GM21360 (cell line): Measurements from ENCODE around the gene SLC16A11.
"Not testable (repeated sequence)": the region's sequence is repeated elsewhere in the genome, so short reads cannot be mapped to it uniquely, and the experiment has no call there.

ENCODE experiments used
- ATAC-seq: cut with Tn5 transposase; IDR thresholded peaks from one replicate; pipeline ENCODE4 v1.9.1; 2021; ENCODE audit warnings: mild to moderate bottlenecking, moderate library complexity; ENCODE audit not compliant: unreplicated experiment

SLC16A11 gene, protein sequence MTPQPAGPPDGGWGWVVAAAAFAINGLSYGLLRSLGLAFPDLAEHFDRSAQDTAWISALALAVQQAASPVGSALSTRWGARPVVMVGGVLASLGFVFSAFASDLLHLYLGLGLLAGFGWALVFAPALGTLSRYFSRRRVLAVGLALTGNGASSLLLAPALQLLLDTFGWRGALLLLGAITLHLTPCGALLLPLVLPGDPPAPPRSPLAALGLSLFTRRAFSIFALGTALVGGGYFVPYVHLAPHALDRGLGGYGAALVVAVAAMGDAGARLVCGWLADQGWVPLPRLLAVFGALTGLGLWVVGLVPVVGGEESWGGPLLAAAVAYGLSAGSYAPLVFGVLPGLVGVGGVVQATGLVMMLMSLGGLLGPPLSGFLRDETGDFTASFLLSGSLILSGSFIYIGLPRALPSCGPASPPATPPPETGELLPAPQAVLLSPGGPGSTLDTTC

DNA sequence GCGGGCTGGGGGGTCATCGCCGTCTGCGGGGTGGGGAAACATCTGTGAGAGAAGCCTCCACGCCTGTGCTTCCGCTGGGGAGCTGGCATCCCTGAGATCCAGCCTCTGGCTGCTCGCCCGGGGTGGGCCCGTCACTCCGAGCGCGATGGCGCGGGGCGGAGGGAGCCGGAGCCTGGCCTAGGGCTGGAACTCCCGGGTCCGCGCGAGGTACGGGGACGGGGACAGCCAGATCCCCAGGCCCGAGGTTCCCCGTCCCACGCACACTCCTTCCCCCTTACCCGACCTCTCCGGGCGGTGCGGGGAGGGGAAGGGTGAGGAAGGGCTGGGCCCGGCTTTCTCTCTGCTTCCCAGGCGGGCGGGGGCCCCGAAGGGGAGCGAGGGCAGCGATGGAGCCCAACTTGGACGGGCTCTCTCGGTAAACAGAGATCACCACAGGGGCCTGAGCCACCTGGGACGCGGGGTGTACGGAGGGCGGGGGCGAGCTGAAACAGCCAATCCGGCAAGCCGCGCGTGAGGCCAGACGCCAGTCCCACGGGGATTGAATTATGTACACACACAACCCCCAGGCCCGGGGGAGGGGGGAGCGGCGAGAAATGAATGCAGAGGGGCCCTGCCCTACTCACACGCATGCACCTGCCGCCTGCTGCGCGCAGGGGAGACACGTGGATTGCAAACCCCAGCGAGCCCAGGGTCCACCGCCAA is at the start of gene SLC16A11:
TSS of gene SLC16A11 (minus strand) at position 596 of the 702 bp plus-strand sequence. CDS start at position 17, 579 bp downstream.
- no peak for ATAC-seq

DNA sequence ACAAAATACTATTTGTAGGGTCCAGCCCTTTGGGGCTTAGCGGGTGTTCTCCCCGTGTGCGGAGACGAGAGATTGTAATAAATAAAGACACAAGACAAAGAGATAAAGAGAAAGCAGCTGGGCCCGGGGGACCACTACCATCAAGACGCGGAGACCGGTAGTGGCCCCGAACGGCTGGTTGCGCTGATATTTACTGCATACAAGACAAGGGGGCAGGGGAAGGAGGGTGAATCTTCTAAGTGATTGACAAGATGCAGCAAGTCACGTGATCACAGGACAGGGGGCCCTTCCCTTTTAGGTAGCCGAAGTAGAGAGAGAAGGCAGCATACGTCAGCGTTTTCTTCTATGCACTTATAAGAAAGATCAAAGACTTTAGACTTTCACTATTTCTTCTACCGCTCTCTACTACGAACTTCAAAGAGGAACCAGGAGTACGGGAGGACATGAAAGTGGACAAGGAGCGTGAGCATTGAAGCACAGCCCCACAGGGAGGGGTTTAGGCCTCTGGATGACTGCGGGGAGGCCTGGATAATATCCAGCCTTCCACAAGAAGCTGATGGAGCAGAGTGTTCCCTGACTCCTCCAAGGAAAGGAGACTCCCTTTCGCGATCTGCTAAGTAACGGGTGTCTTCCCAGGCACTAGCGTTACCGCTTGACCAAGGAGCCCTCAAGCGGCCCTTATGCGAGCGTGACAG is 47.6 kb upstream of the SLC16A11 start:
- ATAC-seq = not testable (repeated sequence)

DNA sequence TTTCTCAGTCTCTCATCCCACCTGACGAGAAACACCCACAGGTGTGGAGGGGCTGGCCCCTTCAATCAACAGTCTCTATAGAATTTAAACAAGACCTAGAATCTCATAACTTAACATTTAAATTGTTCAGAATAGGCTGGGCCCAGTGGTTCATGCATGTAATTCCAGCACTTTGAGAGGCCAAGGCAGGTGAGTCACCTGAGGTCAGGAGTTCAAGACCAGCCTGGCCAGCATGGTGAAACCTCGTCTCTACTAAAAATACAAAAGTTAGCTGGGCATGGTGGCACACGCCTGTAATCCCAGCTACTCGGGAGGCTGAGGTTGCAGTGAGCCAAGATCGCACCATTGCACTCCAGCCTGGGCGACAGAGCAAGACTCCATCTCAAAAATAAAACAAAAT is 45.7 kb upstream of the SLC16A11 start:
- not testable (repeated sequence) for ATAC-seq

DNA sequence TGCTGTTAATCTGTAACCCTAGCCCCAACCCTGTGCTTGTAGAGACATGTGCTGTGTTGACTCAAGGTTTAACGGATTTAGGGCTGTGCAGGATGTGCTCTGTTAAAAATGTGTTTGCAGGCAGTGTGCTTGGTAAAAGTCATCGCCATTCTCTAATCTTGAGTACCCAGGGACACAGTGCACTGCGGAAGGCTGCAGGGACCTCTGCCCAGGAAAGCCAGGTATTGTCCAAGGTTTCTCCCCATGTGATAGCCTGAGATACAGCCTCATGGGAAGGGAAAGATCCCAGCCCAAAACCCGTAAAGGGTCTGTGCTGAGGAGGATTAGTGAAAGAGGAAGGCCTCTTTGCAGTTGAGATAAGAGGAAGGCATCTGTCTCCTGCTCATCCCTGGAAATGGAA is 44.5 kb upstream of the SLC16A11 start:
- not testable (repeated sequence) for ATAC-seq

DNA sequence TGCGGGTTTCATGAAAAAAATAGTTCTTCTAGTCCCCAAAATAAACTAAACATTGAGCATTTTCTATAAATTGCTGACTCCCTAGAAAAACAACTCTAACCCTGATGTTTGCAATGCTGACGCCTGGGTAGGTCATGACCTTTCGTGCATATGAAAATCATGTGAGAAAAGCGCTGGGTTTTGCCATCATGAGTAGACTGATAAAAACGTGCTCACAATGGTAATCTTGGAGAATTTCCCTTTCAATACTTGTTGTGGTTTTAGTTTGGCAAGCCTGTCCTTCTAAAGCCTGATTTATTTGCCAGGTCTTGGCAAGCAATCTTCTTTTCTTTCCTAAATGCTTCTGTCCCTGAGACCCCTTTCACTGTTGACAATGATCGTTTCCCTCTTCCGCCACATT is 40.2 kb upstream of the SLC16A11 start:
- ATAC-seq = no peak

DNA sequence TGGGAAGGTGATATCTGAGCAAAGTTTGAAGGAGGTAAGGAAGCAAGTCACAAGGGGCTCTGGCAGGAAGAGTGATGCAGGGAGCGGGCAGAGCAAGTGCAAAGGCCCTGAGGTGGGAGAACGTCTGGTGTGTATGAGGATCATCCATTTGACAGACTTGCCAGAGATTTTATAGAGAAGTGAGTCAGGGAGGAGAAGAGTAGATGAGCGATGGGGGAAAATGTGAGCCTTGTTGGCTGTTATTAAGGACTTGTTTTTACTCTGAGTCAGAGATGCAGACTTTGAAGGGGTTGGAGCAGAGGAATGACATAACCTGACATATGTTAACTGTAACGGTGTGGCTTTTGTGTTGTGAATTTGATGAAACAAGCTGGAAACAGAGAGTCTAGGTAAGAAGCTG is 39.7 kb upstream of the SLC16A11 start:
- no peak for ATAC-seq

DNA sequence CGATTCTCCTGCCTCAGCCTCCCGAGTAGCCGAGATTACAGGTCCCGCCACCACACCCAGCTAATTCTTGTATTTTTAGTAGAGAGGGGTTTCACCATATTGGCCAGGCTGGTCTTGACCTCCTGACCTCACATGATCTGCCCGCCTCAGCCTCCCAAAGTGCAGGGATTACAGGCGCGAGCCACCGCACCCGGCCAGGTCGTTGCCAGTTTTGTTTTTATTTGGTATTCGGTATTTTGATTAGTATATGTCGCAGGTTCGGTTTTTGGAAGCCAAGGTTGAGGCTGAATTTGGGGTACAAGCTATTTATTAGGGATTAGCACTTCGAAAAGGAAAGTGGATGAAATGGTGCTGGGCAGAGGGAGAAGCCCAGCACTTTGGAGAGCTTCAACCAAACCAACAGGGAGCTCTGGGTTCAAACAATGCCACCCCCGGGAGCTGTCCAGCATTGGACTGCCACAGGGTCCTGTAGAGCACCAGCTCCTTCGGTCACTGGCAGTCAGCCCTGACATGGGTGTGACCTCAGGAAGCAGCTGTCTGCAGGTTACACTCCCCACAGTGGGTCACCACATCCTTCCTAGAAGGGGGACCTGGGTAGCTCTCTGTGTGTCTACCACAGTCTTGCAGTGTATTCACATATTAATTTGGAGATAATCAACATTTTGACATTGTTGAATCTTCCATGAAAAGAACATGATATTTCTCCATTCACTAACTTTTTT is 37.6 kb upstream of the SLC16A11 start:
- ATAC-seq = no peak

DNA sequence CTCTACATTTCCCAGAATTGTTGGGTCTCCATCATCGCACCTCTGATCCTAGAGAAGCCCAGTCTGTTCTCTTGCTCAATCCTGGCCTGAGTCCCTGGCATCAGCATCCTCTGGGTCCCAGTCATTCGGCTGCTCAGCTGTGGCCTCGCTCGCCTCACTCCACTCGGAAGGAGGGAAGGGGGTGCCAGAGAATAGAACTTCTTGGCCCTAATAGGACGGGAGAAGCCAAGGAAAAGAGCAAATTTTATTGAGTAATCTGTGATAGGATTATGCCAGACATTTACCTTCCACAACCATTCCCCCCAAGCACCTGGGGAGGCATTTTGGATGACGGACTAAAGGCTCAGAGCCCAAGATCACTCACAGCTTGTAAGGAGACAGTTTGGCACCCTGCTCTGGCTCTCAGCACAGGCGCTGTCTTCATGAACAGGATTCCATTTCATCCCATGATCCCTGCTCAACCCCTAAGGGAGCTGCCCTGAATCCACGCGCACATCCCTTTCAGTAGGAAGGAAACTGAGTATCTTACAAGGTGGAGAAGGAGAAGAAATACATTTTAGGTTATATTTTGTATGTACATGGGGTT is 36.7 kb upstream of the SLC16A11 start:
- no peak for ATAC-seq

DNA sequence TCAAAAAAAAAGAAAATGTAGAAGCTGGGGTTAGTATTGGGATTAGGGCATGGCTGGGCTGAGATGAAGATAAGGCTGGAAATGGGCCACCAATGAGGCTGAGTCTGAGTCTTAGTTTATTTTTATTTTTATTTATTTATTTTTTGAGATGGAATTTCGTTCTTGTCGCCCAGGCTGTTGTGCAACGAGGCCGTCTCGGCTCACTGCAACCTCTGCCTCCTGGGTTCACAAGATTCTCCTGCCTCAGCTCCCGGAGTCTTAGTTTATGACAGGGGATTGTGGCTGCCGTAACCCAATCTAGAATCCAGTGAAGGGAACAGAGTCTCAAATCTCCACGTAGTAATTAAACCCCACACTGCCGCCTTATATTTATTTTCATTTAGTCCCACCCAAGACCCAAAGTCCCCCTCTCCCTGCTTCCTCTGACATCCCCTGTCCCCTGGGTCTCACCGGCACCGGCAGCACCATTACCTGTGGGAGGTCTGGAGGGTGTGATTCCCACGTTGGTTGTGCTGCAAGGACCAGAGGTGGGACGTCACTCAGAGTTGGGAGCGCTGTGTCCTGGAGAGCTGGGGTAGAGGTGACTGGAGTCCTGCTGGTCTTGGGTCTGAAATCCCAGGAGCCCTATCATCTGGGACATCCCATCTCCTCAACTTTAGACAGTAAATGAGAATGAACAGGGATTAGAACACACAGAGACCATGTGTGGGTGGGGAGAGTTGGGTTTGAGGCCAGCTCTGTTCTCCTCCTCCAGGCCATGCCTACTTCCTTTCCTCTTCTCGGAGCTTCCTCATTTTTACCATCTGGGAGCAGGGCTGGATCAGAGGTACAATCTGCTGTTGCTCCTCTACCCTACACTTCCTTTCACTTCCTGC is 35.9 kb upstream of the SLC16A11 start, which contains the start of gene CLEC10A:
TSS of gene CLEC10A (minus strand) at position 671 of the 875 bp plus-strand sequence. CDS start 1,439 bp downstream, outside the sequence.
- no peak for ATAC-seq

DNA sequence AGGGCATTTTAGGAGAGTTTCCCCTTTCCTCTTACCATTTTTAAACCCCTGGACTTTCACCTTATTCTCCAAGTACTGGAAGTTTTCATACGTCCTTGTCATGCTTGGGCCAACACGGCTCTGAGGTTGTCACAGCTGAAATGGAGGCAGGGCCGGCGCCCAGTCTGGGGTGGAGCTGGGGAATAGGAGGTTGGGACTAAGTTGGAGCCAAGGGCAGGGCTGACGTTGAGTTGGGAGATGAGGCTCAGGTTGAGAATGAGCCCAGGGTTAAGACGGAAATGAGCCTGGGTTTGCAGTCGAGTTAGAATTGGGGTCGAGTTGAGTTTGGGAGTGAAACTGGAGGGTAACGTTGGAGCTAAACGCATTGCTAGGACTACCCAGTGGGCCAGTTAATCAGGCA is 34.8 kb upstream of the SLC16A11 start:
- no peak for ATAC-seq

DNA sequence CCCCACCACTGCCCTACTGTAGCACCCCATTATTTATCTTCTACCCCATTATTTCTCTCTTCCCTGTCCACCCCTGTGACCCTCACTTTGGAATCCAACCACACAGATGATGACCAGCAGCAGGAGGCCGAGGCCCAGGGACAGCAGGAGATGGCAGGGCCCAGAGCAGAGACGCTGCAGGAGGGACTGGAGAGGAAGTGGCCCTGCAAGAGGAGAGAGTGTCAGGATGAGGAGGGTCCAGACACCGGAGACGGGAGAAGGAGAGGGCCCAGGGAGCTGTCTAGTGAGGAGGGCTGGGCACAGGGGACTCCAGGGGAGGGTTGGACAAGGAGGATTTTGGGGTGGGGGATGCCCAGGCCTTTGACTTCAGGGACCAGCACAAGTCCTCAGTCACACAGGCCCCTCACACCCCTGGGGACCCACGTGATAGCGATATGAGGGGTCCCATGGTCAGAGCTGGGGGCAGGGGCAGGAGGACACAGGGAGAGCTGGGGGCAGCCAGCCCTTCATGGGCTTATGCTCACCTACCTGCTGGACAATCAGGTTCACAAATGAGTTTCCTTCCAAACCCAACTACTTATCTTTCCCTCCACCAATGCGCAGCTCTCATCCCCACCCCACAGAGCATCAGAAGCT is 34.1 kb upstream of the SLC16A11 start:
- ATAC-seq = no peak

DNA sequence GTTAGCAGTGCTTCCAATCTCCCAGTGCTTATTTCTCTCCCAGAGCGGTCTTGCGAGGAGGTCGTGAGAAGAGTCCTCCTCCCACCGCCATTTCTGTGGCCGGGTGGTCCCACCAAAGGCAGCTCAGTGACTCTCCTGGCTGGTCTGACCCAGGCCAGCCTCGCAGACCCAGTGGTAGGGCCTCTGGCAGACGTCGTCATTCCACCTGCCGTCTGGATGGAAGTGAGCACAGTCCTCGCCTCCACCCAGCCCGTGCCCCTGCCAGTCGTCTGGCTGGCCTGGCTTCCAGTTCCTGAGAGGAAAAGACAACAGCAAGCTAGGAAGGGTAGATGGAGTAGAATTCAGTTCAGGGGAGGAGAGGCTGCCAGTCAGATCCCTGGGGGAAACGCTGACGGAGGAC is 31.0 kb upstream of the SLC16A11 start:
- no peak for ATAC-seq

DNA sequence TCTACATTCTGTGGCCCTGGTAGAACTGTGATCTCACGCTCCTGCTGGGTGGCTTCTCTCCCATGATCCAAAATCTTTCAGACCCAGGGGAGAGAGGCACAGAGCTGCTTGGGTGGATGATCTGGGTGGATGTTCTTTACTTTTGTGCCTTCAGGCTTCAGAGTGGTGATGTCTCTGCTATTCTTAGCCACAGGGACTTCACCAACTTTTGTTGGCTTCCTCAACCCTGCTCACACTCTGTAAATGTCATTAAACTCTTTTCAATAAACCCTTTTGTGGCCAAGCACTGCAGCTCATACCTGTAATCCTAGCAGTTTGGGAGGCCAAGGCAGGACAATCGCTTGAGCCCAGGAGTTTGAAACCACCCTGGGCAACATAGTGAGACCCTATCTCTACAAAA is 28.5 kb upstream of the SLC16A11 start:
- no peak for ATAC-seq

DNA sequence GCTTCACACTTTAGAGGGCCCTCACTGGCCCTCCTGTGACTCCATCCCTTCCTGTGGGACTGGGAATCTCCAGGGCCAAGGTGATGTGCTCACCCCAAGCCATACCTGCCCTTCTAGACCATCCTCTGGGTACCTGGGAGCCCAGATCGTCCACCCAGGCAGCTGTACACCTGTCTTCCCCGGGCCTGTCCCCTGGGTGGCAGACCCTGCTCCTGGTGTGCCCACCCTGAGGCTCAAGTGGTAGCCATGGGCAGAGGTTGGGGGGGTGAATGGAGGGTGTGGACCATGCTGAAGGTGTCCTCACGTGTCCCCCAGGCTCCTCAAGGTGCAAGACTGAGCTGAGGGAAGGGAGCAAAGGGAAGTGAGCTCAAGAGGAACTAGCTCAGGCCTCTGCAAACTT is 26.8 kb upstream of the SLC16A11 start:
- ATAC-seq = no peak

DNA sequence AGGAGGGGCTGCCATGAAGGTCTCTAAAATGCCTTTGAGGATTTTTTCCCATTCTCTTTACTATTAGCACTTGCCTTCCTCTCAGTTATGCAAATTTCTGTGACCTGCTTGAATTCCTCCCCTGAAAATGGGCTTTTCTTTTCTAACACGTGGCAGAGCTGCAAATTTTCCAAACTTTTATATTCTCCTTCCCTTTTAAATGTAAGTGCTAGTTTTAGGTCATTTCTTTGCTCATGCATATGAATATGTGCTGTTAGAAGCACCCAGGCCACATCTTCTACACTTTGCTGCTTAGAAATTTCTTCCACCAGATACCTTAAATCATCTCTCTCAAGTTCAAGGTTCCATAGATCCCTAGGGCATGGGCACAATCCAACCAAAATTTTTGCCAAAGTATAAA is 24.4 kb upstream of the SLC16A11 start:
- ATAC-seq = no peak

DNA sequence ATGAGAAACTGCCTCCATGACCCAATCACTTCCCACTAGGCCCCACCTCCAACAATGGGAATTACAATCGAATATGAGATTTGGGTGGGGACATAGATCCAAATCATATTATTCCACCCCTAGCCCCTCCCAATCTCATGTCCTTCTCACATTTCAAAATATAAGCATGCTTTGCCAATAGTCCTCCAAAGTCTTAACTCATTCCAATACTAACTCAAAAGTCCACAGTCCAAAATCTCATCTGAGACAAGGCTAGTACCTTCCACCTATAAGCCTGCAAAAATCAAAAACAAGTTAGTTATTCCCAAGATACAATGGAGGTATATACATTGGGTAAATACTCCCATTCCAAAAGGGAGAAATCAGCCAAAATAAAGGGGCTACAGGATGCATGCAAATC is 23.3 kb upstream of the SLC16A11 start:
- ATAC-seq = no peak

DNA sequence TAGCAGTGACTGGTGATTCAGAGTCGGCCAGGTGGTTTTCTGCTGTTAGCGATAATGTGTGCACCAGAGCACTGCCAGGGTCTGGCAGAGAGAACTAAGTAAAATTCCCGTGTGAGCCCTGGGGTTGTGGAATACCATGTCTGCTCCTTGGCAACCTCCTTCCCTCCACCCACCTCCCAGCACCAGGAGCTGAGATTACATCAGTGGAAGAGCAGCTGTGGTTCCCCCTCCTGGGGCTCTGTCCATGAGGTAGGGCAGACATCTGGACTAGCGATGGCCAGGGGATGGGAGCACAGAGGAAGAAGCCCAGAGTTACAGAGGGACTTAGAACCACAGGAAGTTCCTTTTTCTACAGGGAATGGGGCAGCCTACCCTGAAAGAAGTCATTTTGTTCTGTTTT is 20.4 kb upstream of the SLC16A11 start:
- ATAC-seq = no peak

DNA sequence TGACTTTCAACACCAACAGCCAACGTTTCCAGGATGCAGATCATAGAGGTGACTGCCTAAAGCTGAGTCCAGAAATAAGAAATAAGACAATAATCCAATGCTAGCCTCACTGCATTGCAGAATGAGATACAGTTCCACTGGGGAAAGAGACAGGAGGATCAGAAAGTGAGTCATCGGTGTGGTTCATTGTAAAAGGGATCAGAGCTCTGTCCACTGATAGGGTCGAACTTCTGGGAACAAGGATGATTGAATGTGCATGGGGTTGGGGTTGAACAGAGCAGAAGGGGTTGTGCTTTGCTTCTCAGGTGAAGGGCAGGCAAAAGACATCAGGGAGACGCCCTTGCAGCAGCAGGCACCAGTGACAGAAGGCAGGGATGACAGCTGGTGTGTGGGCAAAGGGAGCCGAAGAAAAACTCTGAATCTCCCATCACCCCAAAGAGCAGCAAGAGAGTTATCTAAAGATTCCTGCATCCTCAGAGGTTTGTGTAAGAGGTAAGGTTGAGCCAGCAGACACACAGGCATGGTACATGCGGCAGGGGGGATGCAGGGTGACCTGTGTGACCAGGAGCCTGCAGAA is 19.7 kb upstream of the SLC16A11 start:
- no peak for ATAC-seq
